Uterine smooth muscle cell (primary cell): ENCODE results near the gene CCDC183. TPM values are rescaled to one million over a fixed set of nuclear protein-coding genes. Genes with fewer than 3 reads are reported as not detected.

ENCODE experiments used
- total RNA-seq: library from RNA; depleted of rRNA; stranded (reverse); fragments of >200 nt; gene quantifications from 2 replicates; pipeline ENCODE4 v1.2.3, GENCODE V29; 2014

The CCDC183 gene
- total RNA-seq: 0.37 TPM in 1 of 2 replicates, not detected in the other

DNA sequence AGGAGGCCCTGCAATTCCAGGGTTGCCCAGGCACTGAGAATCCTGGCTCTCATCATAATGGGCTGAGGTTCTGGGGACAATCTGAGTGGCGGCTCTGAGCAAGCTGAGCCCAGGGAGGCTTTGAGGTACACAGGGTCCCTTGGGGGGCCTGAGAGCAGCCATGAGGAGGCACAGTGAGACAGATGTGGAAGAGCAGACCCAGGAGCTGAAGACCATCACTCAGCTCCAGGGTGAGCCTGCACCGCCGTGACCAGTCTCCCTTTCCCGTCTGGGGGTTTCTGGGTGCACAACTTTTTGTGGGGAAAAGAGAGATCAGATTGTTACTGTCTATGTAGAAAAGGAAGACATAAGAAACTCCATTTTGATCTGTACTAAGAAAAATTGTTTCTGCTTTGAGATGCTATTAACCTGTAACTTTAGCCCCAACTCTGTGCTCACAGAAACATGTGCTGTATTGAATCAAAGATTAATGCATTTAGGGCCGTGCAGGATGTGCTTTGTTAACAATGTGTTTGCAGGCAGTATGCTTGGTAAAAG is at the start of gene CCDC183:
CCDC183 (plus strand) TSS at position 101 of the 537 bp plus-strand sequence; CDS start at position 161, 60 bp downstream.

GRCh38 chr9:136748201-136748600 is 47.9 kb upstream of the CCDC183 start, which contains the start of gene LCN6:
Gene LCN6, minus strand, starts transcription at chr9:136748525. Its CDS starts 42 bp downstream, at chr9:136748483.

DNA sequence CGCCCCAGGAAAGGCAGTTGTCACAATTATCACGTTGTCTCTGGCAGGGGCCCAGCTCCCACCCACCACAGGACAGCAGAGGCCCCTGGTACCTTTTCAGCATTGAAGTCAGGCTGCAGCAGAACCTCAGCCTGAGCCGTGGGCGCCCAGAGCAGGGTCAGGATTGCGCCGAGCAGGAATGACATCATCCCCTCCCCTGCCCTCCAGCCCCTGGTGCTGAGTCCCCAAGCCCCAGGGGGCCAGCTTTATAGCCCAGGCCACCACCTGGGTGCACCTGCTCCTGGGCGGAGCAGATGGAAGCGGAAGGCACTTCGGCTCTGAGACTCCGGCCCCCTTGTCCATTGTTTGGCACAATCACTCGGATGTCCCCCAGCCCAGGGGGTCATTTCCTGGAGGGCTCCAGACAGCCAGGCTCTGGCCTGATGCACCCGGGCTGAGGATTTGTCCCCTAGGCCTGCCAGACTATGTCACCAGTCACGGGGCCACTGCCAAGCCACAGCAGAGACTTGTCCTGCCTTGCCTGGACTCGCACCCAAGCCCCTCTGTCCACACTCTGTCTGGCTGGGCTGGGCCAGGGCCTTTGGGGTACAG is 31.7 kb upstream of the CCDC183 start, which contains the start of gene LCN15:
LCN15 (minus strand) TSS at position 218 of the 591 bp plus-strand sequence; CDS start at position 188, 30 bp downstream.

DNA sequence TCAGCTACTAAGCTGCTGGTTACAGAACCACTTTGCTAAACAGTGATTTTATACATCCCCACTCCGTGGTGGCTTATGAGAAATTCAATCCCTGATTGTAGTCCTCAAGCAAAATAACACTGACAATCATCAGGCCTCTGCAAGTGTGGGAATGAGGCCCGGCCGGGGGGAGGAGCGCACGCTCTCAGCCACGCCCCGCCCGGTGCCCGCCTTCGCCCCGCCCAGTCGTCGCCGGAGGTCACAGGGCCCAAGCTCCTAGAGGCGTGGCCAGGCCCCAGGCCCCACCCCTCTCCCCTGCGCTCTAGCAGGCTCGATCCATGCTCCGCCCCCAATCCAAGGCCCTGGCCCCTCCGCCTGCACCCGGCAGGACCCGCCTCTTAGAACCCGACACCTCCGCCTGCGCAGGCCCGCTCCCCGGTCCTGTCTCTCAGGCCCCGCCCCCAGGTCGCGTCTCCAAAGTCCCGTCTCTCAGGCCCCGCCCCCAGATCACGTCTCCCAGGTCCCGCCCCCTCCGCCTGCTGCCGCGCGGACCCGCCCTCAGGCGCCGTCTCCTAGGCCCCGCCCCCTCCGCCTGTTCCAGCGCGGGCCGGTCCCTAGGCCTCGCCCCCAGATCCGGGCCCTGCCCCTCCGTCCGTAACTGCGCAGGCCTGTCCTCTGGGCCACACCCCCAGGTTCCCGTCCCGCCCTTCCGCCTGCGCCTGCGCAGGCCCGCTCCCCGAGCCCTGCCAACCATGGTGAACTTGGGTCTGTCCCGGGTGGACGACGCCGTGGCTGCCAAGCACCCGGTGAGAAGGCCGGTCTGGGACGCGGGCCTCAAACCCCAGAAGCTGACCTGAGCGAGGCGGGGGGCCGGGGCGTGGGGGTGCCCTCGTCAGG is 5.3 kb upstream of the CCDC183 start, which contains the start of gene TMEM141:
TMEM141 (plus strand) TSS at position 705 of the 876 bp plus-strand sequence; CDS start at position 732, 27 bp downstream.

DNA sequence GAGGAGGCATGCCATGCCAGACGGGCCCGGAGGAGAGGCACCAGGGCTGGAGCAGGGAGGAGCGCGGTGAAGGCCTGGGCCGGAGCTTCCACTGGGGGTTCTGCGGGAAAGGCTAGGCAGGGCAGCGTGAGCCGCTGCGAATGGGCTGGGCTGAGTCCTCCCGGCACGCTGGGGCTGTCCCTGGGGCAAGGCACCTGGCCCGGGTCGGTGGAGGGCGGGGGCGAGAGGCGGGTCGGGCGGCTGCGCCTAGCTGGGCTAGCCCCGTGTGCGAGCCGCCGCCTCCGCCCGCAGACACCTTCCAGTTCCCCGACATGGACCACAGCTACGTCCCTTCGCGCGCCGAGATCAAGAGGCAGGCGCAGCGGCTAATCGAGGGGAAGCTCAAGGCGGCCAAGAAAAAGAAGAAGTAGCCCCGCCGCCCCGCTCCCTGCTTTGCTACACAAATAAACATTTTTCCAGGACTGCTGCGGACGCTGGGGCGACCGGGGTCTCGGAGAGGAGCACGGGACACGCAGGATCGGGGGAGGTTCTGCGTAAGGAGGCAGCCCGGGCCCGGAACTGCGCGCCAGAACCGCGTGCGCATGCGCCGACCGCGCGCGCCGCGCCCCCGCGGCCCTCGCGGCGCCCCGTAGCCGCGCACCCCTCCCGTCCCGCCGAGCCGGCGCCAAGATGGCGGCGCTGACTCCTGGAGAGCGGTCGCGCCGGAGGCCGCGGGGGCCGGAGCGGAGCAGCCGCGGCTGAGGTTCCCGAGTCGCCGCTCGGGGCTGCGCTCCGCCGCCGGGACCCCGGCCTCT is 11.3 kb downstream of the CCDC183 start, which contains the start of gene RABL6:
RABL6 (plus strand) TSS at position 668 of the 794 bp plus-strand sequence. CDS start 249 bp downstream, outside the sequence.

GRCh38 chr9:136842380-136842948 is 46.3 kb downstream of the CCDC183 start, which contains the start of gene AJM1:
Gene AJM1, plus strand, starts transcription at chr9:136842478. Its CDS starts 1,937 bp downstream, at chr9:136844415.

DNA sequence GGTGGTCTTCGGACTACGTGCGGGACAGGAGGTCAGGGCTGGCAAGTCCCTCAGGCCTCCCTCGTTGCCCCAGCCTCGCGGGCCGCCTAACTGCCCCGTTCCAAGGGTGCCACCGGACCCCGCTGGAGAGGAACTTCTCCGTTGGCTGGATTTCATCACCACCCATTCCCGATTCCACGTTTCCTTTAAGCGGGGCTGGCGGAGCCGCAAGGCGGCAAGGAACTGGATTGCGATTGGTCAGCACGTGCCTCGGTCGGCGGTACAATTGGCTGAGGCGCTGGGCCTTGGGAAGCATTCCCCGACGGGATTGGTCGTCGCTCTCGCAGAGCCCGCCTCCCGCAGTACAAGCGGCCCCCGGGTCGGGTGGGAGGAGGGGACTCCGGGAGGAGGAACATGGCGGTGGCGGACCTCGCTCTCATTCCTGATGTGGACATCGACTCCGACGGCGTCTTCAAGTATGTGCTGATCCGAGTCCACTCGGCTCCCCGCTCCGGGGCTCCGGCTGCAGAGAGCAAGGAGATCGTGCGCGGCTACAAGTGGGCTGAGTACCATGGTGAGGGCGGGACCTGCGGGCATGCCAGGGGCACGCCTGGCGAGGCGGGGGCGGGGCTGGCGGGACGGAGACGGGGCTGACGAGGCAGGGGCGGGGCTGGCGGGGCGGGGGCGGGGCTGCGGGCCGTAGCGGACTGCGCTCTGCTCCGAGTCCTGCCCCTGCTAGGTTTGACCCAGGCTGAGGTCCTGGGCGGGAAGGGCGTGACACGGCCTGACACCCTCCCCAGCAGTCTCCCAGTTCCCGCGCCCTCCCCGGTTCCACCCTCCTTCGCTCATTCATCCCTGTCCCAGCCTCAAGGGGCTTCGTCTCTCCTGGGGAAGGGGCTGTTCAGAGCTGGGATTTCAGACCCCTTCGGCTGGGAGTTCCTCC is 53.2 kb downstream of the CCDC183 start, which contains the start of gene PHPT1:
PHPT1 (plus strand) TSS at position 372 of the 922 bp plus-strand sequence; CDS start at position 394, 22 bp downstream.

DNA sequence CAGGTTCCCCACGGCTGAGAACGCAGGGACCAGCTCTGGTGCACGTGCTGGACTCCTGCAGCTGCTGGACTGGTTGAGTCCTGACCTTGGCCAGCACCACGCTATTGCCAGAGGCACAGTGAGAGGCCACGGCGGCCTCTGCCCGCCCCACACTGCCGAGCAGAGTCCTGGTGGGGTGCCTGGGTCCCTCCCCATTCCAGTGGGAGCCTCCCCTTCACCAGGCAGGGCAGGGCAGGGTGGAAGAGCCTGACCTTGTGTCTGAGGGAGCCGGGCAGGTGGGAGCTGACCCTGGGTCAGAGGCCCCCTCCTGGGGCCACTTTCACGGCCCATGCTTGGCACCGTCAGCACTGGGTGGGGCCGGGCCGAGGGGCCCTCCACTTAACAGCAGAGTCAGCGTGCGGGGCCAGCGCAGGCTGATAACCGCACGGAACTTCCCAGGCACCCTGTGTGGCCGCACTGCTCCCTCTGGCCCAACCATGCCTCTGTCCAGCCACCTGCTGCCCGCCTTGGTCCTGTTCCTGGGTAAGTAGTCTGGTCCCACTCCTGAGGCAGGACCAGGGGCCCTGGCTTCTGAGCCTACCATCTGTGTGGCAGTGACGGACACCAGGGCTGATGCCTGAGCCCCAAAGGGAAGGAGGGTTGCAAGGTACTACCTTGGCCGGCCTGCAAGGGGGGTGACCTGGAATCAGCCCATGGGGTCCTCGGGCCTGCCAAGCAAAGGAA is 56.0 kb downstream of the CCDC183 start, which contains the start of gene MAMDC4:
MAMDC4 (plus strand) TSS at position 406 of the 723 bp plus-strand sequence; CDS start at position 477, 71 bp downstream.

Other genes starting within 250 kb of the CCDC183 start
- 7.2 and 12.2 TPM in 2 replicates for gene EGFL7, start 133.4 kb upstream of the CCDC183 start, total RNA-seq
- 52.0 and 54.6 TPM in 2 replicates for gene AGPAT2, start 108.9 kb upstream of the CCDC183 start, total RNA-seq
- gene DIPK1B, start 83.8 kb upstream of the CCDC183 start, total RNA-seq: 0.22 and 1.1 TPM in 2 replicates
- gene LCN10, start 53.4 kb upstream of the CCDC183 start, total RNA-seq: not detected in 2 replicates
- gene LCN6, start 47.8 kb upstream of the CCDC183 start, total RNA-seq: not detected in 2 replicates
- not detected in 2 replicates for gene LCN8, start 38.1 kb upstream of the CCDC183 start, total RNA-seq
- gene LCN15, start 31.8 kb upstream of the CCDC183 start, total RNA-seq: not detected in 2 replicates
- gene TMEM141, start 5.0 kb upstream of the CCDC183 start, total RNA-seq: 52.2 and 62.0 TPM in 2 replicates
- 66.7 and 87.5 TPM in 2 replicates for gene RABL6, start 11.6 kb downstream of the CCDC183 start, total RNA-seq
- gene AJM1, start 46.1 kb downstream of the CCDC183 start, total RNA-seq: 1.4 and 3.5 TPM in 2 replicates
- gene PHPT1, start 53.1 kb downstream of the CCDC183 start, total RNA-seq: 44.4 and 70.9 TPM in 2 replicates
- gene MAMDC4, start 56.0 kb downstream of the CCDC183 start, total RNA-seq: 1.1 and 3.1 TPM in 2 replicates
- gene EDF1, start 70.0 kb downstream of the CCDC183 start, total RNA-seq: 265 and 280 TPM in 2 replicates
- 9.6 and 16.3 TPM in 2 replicates for gene TRAF2, start 90.2 kb downstream of the CCDC183 start, total RNA-seq
- gene FBXW5, start 148.4 kb downstream of the CCDC183 start, total RNA-seq: 167 and 192 TPM in 2 replicates
- gene C8G, start 148.9 kb downstream of the CCDC183 start, total RNA-seq: 0.37 TPM in 1 of 2 replicates, not detected in the other
- gene LCN12, start 155.9 kb downstream of the CCDC183 start, total RNA-seq: 0.12 TPM in 1 of 2 replicates, not detected in the other
- 1.2 and 40.7 TPM in 2 replicates for gene PTGDS, start 181.2 kb downstream of the CCDC183 start, total RNA-seq
- gene LCNL1, start 186.7 kb downstream of the CCDC183 start, total RNA-seq: 0.66 and 6.4 TPM in 2 replicates
- gene PAXX, start 196.1 kb downstream of the CCDC183 start, total RNA-seq: 23.9 and 25.1 TPM in 2 replicates
- 0.55 and 3.0 TPM in 2 replicates for gene CLIC3, start 200.2 kb downstream of the CCDC183 start, total RNA-seq
- 19.0 and 31.7 TPM in 2 replicates for gene ABCA2, start 231.9 kb downstream of the CCDC183 start, total RNA-seq
- not detected in 2 replicates for gene FUT7, start 235.8 kb downstream of the CCDC183 start, total RNA-seq
- 13.3 and 20.9 TPM in 2 replicates for gene NPDC1, start 249.8 kb downstream of the CCDC183 start, total RNA-seq